BE2C (cell line): Measurements from ENCODE around the gene B3GNT8.
A peak's percentile ranks its signal among the peaks of the same experiment; 100 is the strongest.

Experiments used
- DNase-seq: peaks from one replicate; pipeline ENCODE4 v3.0.0-alpha.2; 2020
- H3K27me3 ChIP-seq: fragments of 250-450 bp; sonication (Bioruptor Pico); 2 replicates; pipeline ENCODE4 v1.5.1; 2020; ENCODE audit warnings: mild to moderate bottlenecking
- H3K36me3 ChIP-seq: fragments of 250-450 bp; sonication (Bioruptor Pico); 2 replicates; pipeline ENCODE4 v1.5.1; 2020; ENCODE audit warnings: mild to moderate bottlenecking
- H3K4me1 ChIP-seq: fragments of 250-450 bp; sonication (Bioruptor Pico); 2 replicates; pipeline ENCODE4 v1.5.1; 2020
- H3K4me3 ChIP-seq: 2 replicates; pipeline ENCODE4 v1.5.1; 2011; ENCODE audit warnings: low read depth, low read length
- H3K9me3 ChIP-seq: fragments of 250-450 bp; sonication (Bioruptor Pico); 2 replicates; pipeline ENCODE4 v1.5.1; 2020
- CTCF ChIP-seq: IDR thresholded peaks from 2 replicates; pipeline ENCODE4 v1.5.1; 2012; ENCODE audit warnings: mild to moderate bottlenecking, low read depth, low read length

B3GNT8 gene

GRCh38 chr19:41376998-41377365, 50.2 kb downstream of the B3GNT8 start:
- H3K4me3 ChIP-seq = peak overlapping the region; percentile 58
- H3K36me3 ChIP-seq = no peaks in the 10 kb centered on the region
- H3K4me1 ChIP-seq = peaks cover 19% of the 10 kb centered on the region
- no peaks in the 10 kb centered on the region for H3K9me3 ChIP-seq
- no peak for TF ChIP-seq CTCF
- no peaks in the 10 kb centered on the region for H3K27me3 ChIP-seq
- DNase-seq = no peak

- H3K9me3 ChIP-seq = no peaks in the 10 kb centered on the region
- peak within 1 kb of the TSS; percentile 58 for H3K4me3 ChIP-seq
- H3K36me3 ChIP-seq = no peaks in the 10 kb centered on the region
- DNase-seq = peak; percentile 51
- H3K4me1 ChIP-seq = peaks cover 19% of the 10 kb centered on the region
- H3K27me3 ChIP-seq = no peaks in the 10 kb centered on the region
- no peak for TF ChIP-seq CTCF
Measured at GRCh38 chr19:41376241-41376997, 50.8 kb downstream of the B3GNT8 start, which contains the start of gene TMEM91. Gene TMEM91, plus strand, starts transcription at chr19:41376533. Its CDS starts 1,777 bp downstream, at chr19:41378310.
